ENCODE measurements around the gene KRT26. TPM values are rescaled to one million over a fixed set of nuclear protein-coding genes. Genes with fewer than 3 reads are reported as not detected.
A peak's percentile ranks its signal among the peaks of the same experiment; 100 is the strongest.

The KRT26 gene
- total and polyA plus RNA-seq, 2 of the 13 experiments (the other 11 are each of a cell fraction or from before 2014, with no cell fraction given), result not detected

DNA sequence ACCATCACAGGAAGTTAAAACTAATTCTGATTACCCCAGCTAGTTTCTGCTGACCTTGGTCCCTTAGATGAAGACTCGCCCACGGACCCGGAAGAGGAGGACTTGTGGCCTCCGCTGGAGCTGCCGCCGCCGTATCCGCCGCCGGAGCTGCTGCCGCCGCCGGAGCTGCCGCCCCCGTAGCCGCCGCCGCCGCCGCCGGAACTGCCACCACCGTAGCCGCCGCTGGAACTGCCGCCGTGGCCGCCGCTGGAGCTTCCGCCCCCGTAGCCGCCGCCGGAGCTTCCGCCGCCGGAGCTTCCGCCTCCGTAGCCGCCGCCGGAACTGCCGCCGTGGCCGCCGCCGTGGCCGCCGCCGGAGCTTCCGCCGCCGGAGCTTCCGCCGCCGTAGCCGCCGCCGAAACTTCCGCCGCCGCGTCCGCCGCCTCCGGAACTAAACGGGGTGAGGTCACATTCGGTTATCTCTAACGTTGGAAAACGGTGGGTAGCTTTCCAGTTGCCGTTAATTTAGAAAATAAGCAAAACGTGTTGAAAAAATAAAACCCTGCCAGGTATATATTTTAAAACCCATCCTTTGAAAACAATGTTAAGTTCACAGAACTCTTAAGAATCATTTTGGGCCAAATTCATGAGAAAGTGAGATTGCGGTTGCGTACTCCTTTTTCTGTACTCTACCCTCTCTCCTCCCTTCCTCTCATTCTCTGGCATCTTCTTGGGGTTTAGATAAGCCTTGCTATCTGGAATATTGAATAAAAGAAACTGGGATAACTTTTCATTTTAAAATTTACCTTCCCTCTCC is 46.9 kb upstream of the KRT26 start (continued):
- TF ChIP-seq, protein P1, sequence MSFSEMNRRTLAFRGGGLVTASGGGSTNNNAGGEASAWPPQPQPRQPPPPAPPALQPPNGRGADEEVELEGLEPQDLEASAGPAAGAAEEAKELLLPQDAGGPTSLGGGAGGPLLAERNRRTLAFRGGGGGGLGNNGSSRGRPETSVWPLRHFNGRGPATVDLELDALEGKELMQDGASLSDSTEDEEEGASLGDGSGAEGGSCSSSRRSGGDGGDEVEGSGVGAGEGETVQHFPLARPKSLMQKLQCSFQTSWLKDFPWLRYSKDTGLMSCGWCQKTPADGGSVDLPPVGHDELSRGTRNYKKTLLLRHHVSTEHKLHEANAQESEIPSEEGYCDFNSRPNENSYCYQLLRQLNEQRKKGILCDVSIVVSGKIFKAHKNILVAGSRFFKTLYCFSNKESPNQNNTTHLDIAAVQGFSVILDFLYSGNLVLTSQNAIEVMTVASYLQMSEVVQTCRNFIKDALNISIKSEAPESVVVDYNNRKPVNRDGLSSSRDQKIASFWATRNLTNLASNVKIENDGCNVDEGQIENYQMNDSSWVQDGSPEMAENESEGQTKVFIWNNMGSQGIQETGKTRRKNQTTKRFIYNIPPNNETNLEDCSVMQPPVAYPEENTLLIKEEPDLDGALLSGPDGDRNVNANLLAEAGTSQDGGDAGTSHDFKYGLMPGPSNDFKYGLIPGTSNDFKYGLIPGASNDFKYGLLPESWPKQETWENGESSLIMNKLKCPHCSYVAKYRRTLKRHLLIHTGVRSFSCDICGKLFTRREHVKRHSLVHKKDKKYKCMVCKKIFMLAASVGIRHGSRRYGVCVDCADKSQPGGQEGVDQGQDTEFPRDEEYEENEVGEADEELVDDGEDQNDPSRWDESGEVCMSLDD (CRISPR knock-in tag; IDR thresholded peaks at IDR 0.05; ENCODE audit: borderline replicate concordance), result 0 out of 2 replicates have a peak, but pooled peaks have one; percentile 2
- no peak; the same call in none of the 2 replicates for TF ChIP-seq SP140L (CRISPR knock-in tag; IDR thresholded peaks at IDR 0.05; ENCODE audit: borderline replicate concordance)
- no peak for TF ChIP-seq AKAP8 (CRISPR knock-in tag; IDR thresholded peaks at IDR 0.05)
- 0 out of 2 replicates have a peak, but pooled peaks have one; percentile 61 for TF ChIP-seq ZXDC (CRISPR knock-in tag; IDR thresholded peaks at IDR 0.05)
- TF ChIP-seq PRDM15 (CRISPR knock-in tag; IDR thresholded peaks at IDR 0.05), result peak; percentile 3; the same call in 1 of the 2 replicates
- 0 out of 2 replicates have a peak, but pooled peaks have one; percentile 22 for TF ChIP-seq RFXANK (CRISPR knock-in tag; IDR thresholded peaks at IDR 0.05)
- TF ChIP-seq ZNF720 (CRISPR knock-in tag; IDR thresholded peaks at IDR 0.05), result no peak
- no peak for TF ChIP-seq ZNF775 (CRISPR knock-in tag; IDR thresholded peaks at IDR 0.05; ENCODE audit: borderline replicate concordance)
- peak; percentile 28 to 52; a peak in 1 of 4 replicates for TF ChIP-seq MAFK (conservative IDR thresholded peaks at IDR 0.05 in 1 of 2, IDR thresholded peaks at IDR 0.05 in 1 of 2; ENCODE audit: low read length in 2 of 2)
- no peak for TF ChIP-seq ZFP41 (CRISPR knock-in tag; IDR thresholded peaks at IDR 0.05; ENCODE audit: borderline replicate concordance)
- TF ChIP-seq SETDB1 (CRISPR knock-in tag; IDR thresholded peaks at IDR 0.05; ENCODE audit: borderline replicate concordance), result no peak
- TF ChIP-seq YY1 (IDR thresholded peaks at IDR 0.05; ENCODE audit: insufficient read depth, insufficient replicate concordance, low read depth, low read length), result peak; percentile 76
- peak; percentile 37; the same call in 1 of the 2 replicates for TF ChIP-seq SIN3A (IDR thresholded peaks at IDR 0.05; ENCODE audit: borderline replicate concordance, low read depth, low read length)
- TF ChIP-seq MAFG (CRISPR knock-in tag; IDR thresholded peaks at IDR 0.05), result no peak
- TF ChIP-seq, protein P2, sequence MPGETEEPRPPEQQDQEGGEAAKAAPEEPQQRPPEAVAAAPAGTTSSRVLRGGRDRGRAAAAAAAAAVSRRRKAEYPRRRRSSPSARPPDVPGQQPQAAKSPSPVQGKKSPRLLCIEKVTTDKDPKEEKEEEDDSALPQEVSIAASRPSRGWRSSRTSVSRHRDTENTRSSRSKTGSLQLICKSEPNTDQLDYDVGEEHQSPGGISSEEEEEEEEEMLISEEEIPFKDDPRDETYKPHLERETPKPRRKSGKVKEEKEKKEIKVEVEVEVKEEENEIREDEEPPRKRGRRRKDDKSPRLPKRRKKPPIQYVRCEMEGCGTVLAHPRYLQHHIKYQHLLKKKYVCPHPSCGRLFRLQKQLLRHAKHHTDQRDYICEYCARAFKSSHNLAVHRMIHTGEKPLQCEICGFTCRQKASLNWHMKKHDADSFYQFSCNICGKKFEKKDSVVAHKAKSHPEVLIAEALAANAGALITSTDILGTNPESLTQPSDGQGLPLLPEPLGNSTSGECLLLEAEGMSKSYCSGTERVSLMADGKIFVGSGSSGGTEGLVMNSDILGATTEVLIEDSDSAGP (CRISPR knock-in tag; IDR thresholded peaks at IDR 0.05; ENCODE audit: borderline replicate concordance), result peak; percentile 45; the same call in 1 of the 2 replicates
- peak; percentile 93 for TF ChIP-seq GABPB1 (CRISPR knock-in tag; IDR thresholded peaks at IDR 0.05)
- peak; percentile 77 for TF ChIP-seq KMT2B (CRISPR knock-in tag; IDR thresholded peaks at IDR 0.05)
